ENCODE data around the gene UBP1.
A peak's percentile ranks its signal among the peaks of the same experiment; 100 is the strongest.

GRCh38 chr3:33482111-33482521 lies 41.9 kb upstream of the UBP1 start:
- no peak for TF ChIP-seq CTCF (IDR thresholded peaks at IDR 0.05; ENCODE audit: low read depth, low read length, missing input control)
- peak in 1 of 2 donors; percentile 15 for TF ChIP-seq RXRA (IDR thresholded peaks at IDR 0.05)
- TF ChIP-seq SP1 (IDR thresholded peaks at IDR 0.05): no peak
- no peak for TF ChIP-seq MAX (IDR thresholded peaks at IDR 0.05)
- no peak for TF ChIP-seq REST (IDR thresholded peaks at IDR 0.05)
- no peak for TF ChIP-seq FOXA1 (IDR thresholded peaks at IDR 0.05)
- TF ChIP-seq TAF1 (conservative IDR thresholded peaks at IDR 0.05): no peak
- peak; percentile 88 for TF ChIP-seq YY1 (IDR thresholded peaks at IDR 0.05)
- TF ChIP-seq RAD21 (IDR thresholded peaks at IDR 0.05): peak in 1 of 2 donors; percentile 38
- TF ChIP-seq JUND (IDR thresholded peaks at IDR 0.05): no peak

All from liver (tissue), 3 donors.